IMR-90 (cell line): ENCODE results near the gene CXCL11. TPM values are rescaled to one million over a fixed set of nuclear protein-coding genes. Genes with fewer than 3 reads are reported as not detected.

Experiments used
- ATAC-seq: fragments of 200-7000 bp; cut with Tn5 transposase; 2 replicates; pipeline ENCODE4 v1.9.1; 2020; ENCODE audit warnings: low read depth, mild to moderate bottlenecking, moderate library complexity
- BruUV-seq: library from RNA; stranded (reverse); fragments of 400-500 nt; replicated peaks from 2 replicates; lab custom pipeline; 2021; lab: Mats Ljungman, UMichigan
- CTCF ChIA-PET: fragments of 300-600 bp; formaldehyde crosslinking; extraction: SDS; loops from one replicate; lab custom pipeline; 2021; ENCODE audit warnings: antibody characterized with exemption; lab: Yijun Ruan, JAX
- POLR2A ChIA-PET: fragments of 300-600 bp; sonication (Branson Sonifier 250); formaldehyde crosslinking; loops from one replicate; lab custom pipeline; 2022; ENCODE audit warnings: antibody characterized with exemption; ENCODE audit not compliant: unreplicated experiment; lab: Charles Lee
- DNase-seq: peaks from one replicate; pipeline ENCODE4 v3.0.0; 2013
- H2AFZ ChIP-seq: replicated peaks from 2 replicates; pipeline ENCODE3; 2013; ENCODE audit warnings: low read length, mild to moderate bottlenecking; ENCODE audit not compliant: poor library complexity
- H2AK5ac ChIP-seq: 2 replicates; pipeline ENCODE4 v1.6.1; 2013; ENCODE audit warnings: low read depth, low read length, inconsistent platforms
- H2AK9ac ChIP-seq: replicated peaks from 2 replicates; pipeline ENCODE3; 2013; ENCODE audit warnings: mild to moderate bottlenecking, low read depth, low read length, moderate library complexity; ENCODE audit not compliant: poor library complexity
- H2BK120ac ChIP-seq: 2 replicates; pipeline ENCODE4 v1.6.1; 2013; ENCODE audit warnings: low read depth, low read length, inconsistent platforms
- H2BK15ac ChIP-seq: 3 replicates; pipeline ENCODE4 v1.6.1; 2013; ENCODE audit warnings: low read depth, low read length, inconsistent platforms
- H2BK20ac ChIP-seq: 2 replicates; pipeline ENCODE4 v1.6.1; 2013; ENCODE audit warnings: low read depth, mild to moderate bottlenecking, inconsistent platforms, low read length, moderate library complexity
- H2BK5ac ChIP-seq: 2 replicates; pipeline ENCODE4 v1.6.1; 2013; ENCODE audit warnings: mild to moderate bottlenecking, low read depth, low read length, inconsistent platforms; ENCODE audit not compliant: poor library complexity, severe bottlenecking
- H3K14ac ChIP-seq: replicated peaks from 2 replicates; pipeline ENCODE4 v1.6.1; 2013; ENCODE audit warnings: low read depth, low read length, inconsistent platforms
- H3K18ac ChIP-seq: 2 replicates; pipeline ENCODE4 v1.6.1; 2013; ENCODE audit warnings: low read depth, low read length, control low read depth
- H3K23ac ChIP-seq: 2 replicates; pipeline ENCODE4 v1.6.1; 2013; ENCODE audit warnings: low read depth, low read length, inconsistent platforms
- H3K27ac ChIP-seq: 2 replicates; pipeline ENCODE4 v1.5.1; 2013; ENCODE audit warnings: mild to moderate bottlenecking, control low read depth, low read length; ENCODE audit not compliant: insufficient read depth
- H3K27me3 ChIP-seq: 2 replicates; pipeline ENCODE4 v1.6.1; 2013; ENCODE audit warnings: low read length; ENCODE audit not compliant: control insufficient read depth, insufficient read depth
- H3K36me3 ChIP-seq: 2 replicates; pipeline ENCODE4 v1.6.1; 2013; ENCODE audit warnings: low read length, mixed read lengths; ENCODE audit not compliant: control insufficient read depth, insufficient read depth
- H3K4ac ChIP-seq: 2 replicates; pipeline ENCODE4 v1.6.1; 2013; ENCODE audit warnings: low read depth, low read length, inconsistent platforms
- H3K4me1 ChIP-seq: 2 replicates; pipeline ENCODE4 v1.6.1; 2013; ENCODE audit warnings: low read length, mixed read lengths; ENCODE audit not compliant: control insufficient read depth, insufficient read depth
- H3K4me2 ChIP-seq: 2 replicates; pipeline ENCODE4 v1.6.1; 2013; ENCODE audit warnings: low read depth, mild to moderate bottlenecking, control low read depth, low read length, moderate library complexity
- H3K4me3 ChIP-seq: 2 replicates; pipeline ENCODE4 v1.5.1; 2013; ENCODE audit warnings: low read depth, mild to moderate bottlenecking, control low read depth, low read length, moderate library complexity; ENCODE audit not compliant: insufficient read depth
- H3K56ac ChIP-seq: 2 replicates; pipeline ENCODE4 v1.6.1; 2013; ENCODE audit warnings: low read length, inconsistent platforms; ENCODE audit not compliant: insufficient read depth; ENCODE audit errors: extremely low read depth
- H3K79me1 ChIP-seq, 2 experiments: 2 replicates each; pipeline ENCODE4 v1.6.1; 2013; ENCODE audit warnings: low read length in 2 of 2, inconsistent platforms in 1 of 2, low read depth in 1 of 2
- H3K9ac ChIP-seq: 2 replicates; pipeline ENCODE4 v1.6.1; 2013; ENCODE audit warnings: low read depth, low read length, control low read depth
- H3K9me1 ChIP-seq: 2 replicates; pipeline ENCODE4 v1.6.1; 2013; ENCODE audit warnings: low read length, inconsistent platforms; ENCODE audit not compliant: insufficient read depth
- H3K9me3 ChIP-seq: 2 replicates; pipeline ENCODE4 v1.6.1; 2013; ENCODE audit warnings: low read length; ENCODE audit not compliant: control insufficient read depth, insufficient read depth
- H4K20me1 ChIP-seq: 2 replicates; pipeline ENCODE4 v1.6.1; 2013; ENCODE audit warnings: low read length, inconsistent platforms; ENCODE audit not compliant: insufficient read depth
- H4K5ac ChIP-seq: 2 replicates; pipeline ENCODE4 v1.6.1; 2013; ENCODE audit warnings: mild to moderate bottlenecking, low read depth, low read length, control low read depth
- H4K8ac ChIP-seq, 2 experiments: 2 replicates each; pipeline ENCODE4 v1.6.1; 2013; ENCODE audit warnings: low read depth in 2 of 2, low read length in 2 of 2, control low read depth in 1 of 2, inconsistent platforms in 1 of 2
- H4K91ac ChIP-seq: 2 replicates; pipeline ENCODE4 v1.6.1; 2013; ENCODE audit warnings: low read depth, low read length, inconsistent platforms; ENCODE audit not compliant: insufficient read depth
- CEBPB ChIP-seq: IDR thresholded peaks from 2 replicates; pipeline ENCODE4 v1.6.1; 2012; ENCODE audit warnings: low read depth, low read length, improper control_type of control experiment
- CTCF ChIP-seq: conservative IDR thresholded peaks from 2 replicates; pipeline ENCODE4 v1.5.1; 2012; ENCODE audit warnings: mild to moderate bottlenecking, low read depth, low read length, improper control_type of control experiment
- MAZ ChIP-seq: IDR thresholded peaks from 2 replicates; pipeline ENCODE4 v1.6.1; 2012; ENCODE audit warnings: low read depth, mild to moderate bottlenecking, low read length, improper control_type of control experiment, moderate library complexity, borderline replicate concordance
- SMC3 ChIP-seq: fragments of 150-350 bp; IDR thresholded peaks from 2 replicates; pipeline ENCODE4 v1.6.1; 2016; ENCODE audit warnings: low read depth, mild to moderate bottlenecking, antibody characterized with exemption, low read length, moderate library complexity
- WGBS, 2 experiments: methylation state at CpG; one replicate each; pipeline versions ENCODE4 v1.1.5 to v1.1.7; 2013; ENCODE audit warnings: missing lambda C conversion rate in 2 of 2; ENCODE audit not compliant: insufficient read length in 1 of 2; ENCODE audit errors: extremely low coverage in 2 of 2; 5-methylcytosine and 5-hydroxymethylcytosine counted together
- dilution Hi-C: fragments of 300-500 bp; cut with HindIII; formaldehyde crosslinking; loops from one replicate; pipeline ENCODE4 v1.14.3; 2018; ENCODE audit warnings: low sequenced_read_pairs; ENCODE audit not compliant: unreplicated experiment
- in situ Hi-C: fragments of 300-500 bp; cut with MboI; formaldehyde crosslinking; loops from 3 replicates; pipeline ENCODE4 v1.14.3; 2019; ENCODE audit warnings: low sequenced_read_pairs, inconsistent platforms, mixed read lengths
- intact Hi-C: fragments of 100-400 bp; cut with micrococcal nuclease; formaldehyde crosslinking; loops from 2 replicates; pipeline ENCODE4 v1.10.0; 2022
- polyA plus RNA-seq, 3 experiments: library from polyadenylated mRNA; depleted of rRNA; stranded (reverse); fragments of >200 nt; gene quantifications; 2 replicates each; pipeline ENCODE4 v1.2.3, GENCODE V29; 2012; ENCODE audit warnings: low replicate concordance in 1 of 3
- total RNA-seq: library from RNA; depleted of rRNA; stranded (reverse); fragments of >200 nt; gene quantifications from 2 replicates; pipeline ENCODE4 v1.2.3, GENCODE V29; 2012

Gene CXCL11
- total and polyA plus RNA-seq, 2 of the 4 experiments (the other 2 are of a cell fraction): under 0.01 TPM; not detected in 1

GRCh38 chr4:76007089-76007862 is 28.6 kb downstream of the CXCL11 start, which contains the start of gene CXCL9:
Gene CXCL9 (minus strand): TSS chr4:76007509. CDS start chr4:76007449, 60 bp downstream.
- Histone ChIP-seq H3K27ac (no peak within 1 kb of the TSS), H3K4ac (no peak within 1 kb of the TSS), H3K23ac (no peak within 1 kb of the TSS), H2AFZ (no peak within 1 kb of the TSS), H4K5ac (no peak within 1 kb of the TSS), H3K4me1 (peaks cover 16% of the 10 kb centered on the region), H3K27me3 (0 out of 2 replicates have a peak, but pooled peaks cover 4% of the 10 kb centered on the region), H3K14ac (no peak within 1 kb of the TSS), H3K79me1 (no peaks in the 10 kb centered on the region; a peak in 1 of 4 replicates), H2BK20ac (no peak within 1 kb of the TSS), H4K8ac (no peak within 1 kb of the TSS), H3K36me3 (no peaks in the 10 kb centered on the region), H2BK120ac (no peak within 1 kb of the TSS), H2BK15ac (no peak within 1 kb of the TSS), H3K9me3 (no peaks in the 10 kb centered on the region), H4K91ac (no peak within 1 kb of the TSS), H3K18ac (no peak within 1 kb of the TSS), H3K56ac (no peak within 1 kb of the TSS), H3K4me2 (no peak within 1 kb of the TSS), H2AK9ac (no peak within 1 kb of the TSS), H3K9ac (no peak within 1 kb of the TSS), H3K9me1 (peaks cover 10% of the 10 kb centered on the region), H3K4me3 (no peak within 1 kb of the TSS), H2AK5ac (no peak within 1 kb of the TSS), H2BK5ac (no peak within 1 kb of the TSS), H4K20me1 (no peaks in the 10 kb centered on the region)
- no peak for TF ChIP-seq MAZ
- TF ChIP-seq CEBPB: no peak
- no peak for TF ChIP-seq SMC3
- no peak for TF ChIP-seq CTCF
- BruUV-seq: no TSS peak
- WGBS, 2 experiments: 80% methylated on average over 1 of the region's 1 CpG; no CpG with 5 or more reads in 1 of the 2 experiments
- dilution Hi-C loops (no loop called here), intact Hi-C loops (no loop called here), in situ Hi-C loops (no loop called here)
- ATAC-seq (no peak), DNase-seq (no peak)
- POLR2A ChIA-PET: no interaction called here
- CTCF ChIA-PET: no interaction called here
